Measurements from ENCODE around the gene BMPR2.

BMPR2 gene

DNA sequence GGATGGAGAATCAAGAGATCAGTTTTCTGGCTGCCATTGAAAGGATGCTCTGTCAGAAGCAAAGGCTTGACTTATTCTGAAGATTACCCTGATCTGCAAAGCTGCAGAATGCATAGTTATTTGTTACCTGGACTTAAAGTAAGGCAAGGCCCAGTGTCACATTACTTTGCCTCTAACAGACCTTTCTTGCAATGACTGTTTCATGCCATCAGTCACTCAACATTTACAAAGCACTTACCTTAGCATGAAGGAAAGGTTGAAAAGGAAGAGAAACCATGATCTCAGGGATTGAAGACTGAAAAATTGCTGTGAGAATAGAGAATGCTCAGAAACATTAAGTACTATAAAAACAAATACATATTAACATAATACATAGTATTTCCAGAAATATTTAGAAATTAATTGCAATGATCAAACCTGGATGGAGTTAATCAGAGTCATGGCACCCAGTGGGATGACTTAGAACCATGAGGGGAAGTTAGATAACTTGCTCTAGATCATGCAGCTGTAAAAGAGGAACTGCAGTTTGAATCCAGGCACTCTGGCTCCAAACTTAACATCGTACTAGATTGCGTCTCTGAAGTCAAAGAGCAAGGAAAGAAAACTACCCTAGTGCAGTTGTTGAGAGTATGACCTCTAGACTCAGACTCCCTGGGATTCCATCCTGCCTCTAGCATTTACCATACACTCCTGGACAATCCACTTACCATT, 232.2 kb downstream of the BMPR2 start:
- DNase-seq, result no peak

DNA sequence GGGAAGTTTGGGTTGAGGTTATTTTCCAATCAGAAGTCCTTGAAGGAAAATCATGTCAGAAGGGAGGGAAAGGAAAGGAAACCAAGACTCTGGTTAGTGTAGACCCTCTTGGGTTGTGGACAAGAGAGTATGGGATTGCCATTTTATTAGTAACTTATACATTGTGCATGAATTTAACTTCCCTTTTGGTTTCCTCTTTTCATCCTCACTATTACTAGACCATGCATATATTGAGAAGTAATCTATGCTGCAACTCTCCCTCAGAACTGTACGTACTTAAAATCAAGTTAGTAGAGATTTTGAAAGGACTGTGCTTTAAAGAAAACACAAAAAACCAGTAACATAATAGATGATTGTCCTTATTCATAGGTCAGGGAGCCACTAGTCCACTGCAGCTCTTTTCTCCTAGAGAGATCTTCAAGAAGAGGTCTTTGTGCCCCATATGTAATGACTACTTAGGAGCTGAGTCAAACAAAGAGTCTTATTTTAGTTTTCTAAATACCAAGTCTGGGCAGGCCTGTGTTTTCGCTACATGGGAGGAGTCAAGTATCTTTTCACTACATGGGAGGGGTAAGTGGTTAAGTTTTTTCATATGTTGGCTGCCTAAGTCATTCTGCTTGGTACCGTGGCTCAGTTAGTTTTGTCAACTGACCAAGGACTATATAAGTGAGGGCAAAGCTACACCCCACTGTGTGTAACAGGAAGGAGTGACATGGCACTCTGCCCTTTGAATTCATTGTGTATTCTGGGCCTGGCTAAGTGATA, 233.4 kb downstream of the BMPR2 start:
- DNase-seq, result no peak

DNA sequence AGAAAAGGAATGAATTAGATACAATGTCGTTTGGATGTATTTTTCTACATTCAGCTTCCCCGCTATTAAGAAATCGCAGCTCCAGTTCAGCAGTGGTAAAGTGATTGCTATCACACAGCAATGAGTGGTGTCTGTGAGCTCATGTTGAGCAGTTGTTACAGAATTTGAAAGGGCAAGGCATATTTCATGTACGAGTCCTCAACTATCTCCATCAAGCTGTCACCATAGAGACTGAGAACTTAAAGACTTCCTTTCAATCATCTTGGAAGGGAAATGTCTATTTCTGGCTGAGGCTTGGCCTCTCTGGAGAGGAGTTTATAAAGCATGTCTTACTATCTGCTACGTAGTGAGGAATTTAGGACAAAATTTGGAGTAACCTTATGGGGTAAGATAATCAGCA, 234.3 kb downstream of the BMPR2 start:
- DNase-seq, result no peak

DNA sequence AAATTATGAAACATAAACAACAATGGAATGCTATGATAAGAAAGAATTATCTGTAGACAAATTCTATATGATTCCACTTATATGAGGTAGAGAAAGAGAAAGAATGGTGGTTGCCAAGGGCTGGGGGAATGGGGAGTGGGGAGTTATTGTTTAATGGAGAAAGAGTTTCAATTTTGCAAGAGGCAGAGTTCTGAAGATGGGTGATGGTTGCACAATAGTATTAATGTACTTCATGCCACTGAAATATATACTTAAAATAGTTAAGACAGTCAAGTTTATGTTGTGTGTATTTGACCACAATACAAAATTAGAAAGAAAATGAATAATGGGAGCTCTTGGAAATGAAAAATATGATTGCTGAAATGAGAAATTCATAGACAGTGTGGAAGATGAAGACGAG, 236.0 kb downstream of the BMPR2 start:
- DNase-seq, result no peak

DNA sequence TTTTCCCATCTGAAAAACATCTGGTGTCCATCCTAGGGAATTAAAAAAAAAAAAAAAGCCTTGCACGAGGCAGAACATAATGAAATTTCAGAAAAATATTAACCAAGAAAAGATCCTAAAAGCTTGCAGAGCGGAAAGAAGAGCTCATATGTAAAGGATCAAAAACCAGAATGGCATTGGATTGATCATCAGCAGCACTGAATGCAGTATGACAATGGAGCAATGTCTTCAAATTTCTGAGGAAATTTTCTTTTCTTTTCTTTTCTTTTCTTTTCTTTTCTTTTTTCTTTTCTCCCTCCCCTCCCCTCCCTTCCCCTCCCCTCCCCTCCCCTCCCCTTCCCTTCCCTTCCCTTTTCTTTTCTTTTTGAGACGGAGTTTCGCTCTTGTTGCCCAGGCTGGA, 237.4 kb downstream of the BMPR2 start:
- no peak for DNase-seq

Data from stimulated activated CD4-positive, alpha-beta T cell treated with anti-CD3 and anti-CD28 coated beads, Interleukin-4, amount 100 ng/mL, for 4 hours (primary cell).